DOHH2 (cell line): ENCODE results near the gene CLASP1.

Experiments
- CTCF ChIP-seq: fragments of 200-600 bp; sonication (generic); IDR thresholded peaks from one replicate; pipeline ENCODE4 v1.5.1; 2014; ENCODE audit warnings: antibody characterized with exemption, mild to moderate bottlenecking, low read depth, low read length; ENCODE audit not compliant: poor library complexity, severe bottlenecking
- EZH2phosphoT487 ChIP-seq: fragments of 200-600 bp; sonication (generic); IDR thresholded peaks from 2 replicates; pipeline ENCODE4 v1.6.1; 2017; ENCODE audit warnings: borderline replicate concordance, mild to moderate bottlenecking, antibody characterized with exemption, low read length, moderate library complexity, mixed read lengths

GRCh38 chr2:121435790-121436189 is 213.5 kb downstream of the CLASP1 start:
- TF ChIP-seq CTCF = no peak
- TF ChIP-seq EZH2phosphoT487 = no peak
